Suprapubic skin (tissue), 4 donors: ENCODE results near the gene GALNT17. TPM values are rescaled to one million over a fixed set of nuclear protein-coding genes. Genes with fewer than 3 reads are reported as not detected.

ENCODE experiments used
- DNase-seq, 2 donors: peaks; one replicate each; pipeline ENCODE4 v3.0.0-alpha.2; 2019; ENCODE audit warnings: low spot score in 2 of 2
- H3K27ac ChIP-seq: fragments of 200-600 bp; sonication (generic); one replicate; pipeline ENCODE4 v1.5.1; 2019
- H3K27me3 ChIP-seq: fragments of 200-600 bp; sonication (generic); one replicate; pipeline ENCODE4 v1.5.1; 2019
- H3K36me3 ChIP-seq: fragments of 200-600 bp; sonication (generic); one replicate; pipeline ENCODE4 v1.5.1; 2019
- H3K4me1 ChIP-seq: fragments of 200-600 bp; sonication (generic); one replicate; pipeline ENCODE4 v1.5.1; 2019
- H3K4me3 ChIP-seq: fragments of 200-600 bp; sonication (generic); one replicate; pipeline ENCODE4 v1.5.1; 2019; ENCODE audit warnings: mild to moderate bottlenecking
- H3K9me3 ChIP-seq: fragments of 200-600 bp; sonication (generic); one replicate; pipeline ENCODE4 v1.5.1; 2019
- EP300 ChIP-seq: sonication (generic); formaldehyde crosslinking; IDR thresholded peaks from one replicate; pipeline ENCODE4 v1.6.1; 2017; ENCODE audit warnings: antibody characterized with exemption
- POLR2A ChIP-seq, 2 donors: fragments of 450-650 bp; IDR thresholded peaks; one replicate each; pipeline ENCODE4 v1.6.1; 2017; ENCODE audit warnings: antibody characterized with exemption in 2 of 2, mild to moderate bottlenecking in 2 of 2, moderate library complexity in 2 of 2
- POLR2AphosphoS5 ChIP-seq, 3 donors: sonication (generic); formaldehyde crosslinking; IDR thresholded peaks; one replicate each; pipeline ENCODE4 v1.6.1; 2017; ENCODE audit warnings: antibody characterized with exemption in 3 of 3
- WGBS: methylation state at CpG from one replicate; pipeline ENCODE4 v1.1.5; 2018; 5-methylcytosine and 5-hydroxymethylcytosine counted together
- total RNA-seq, 4 donors: library from RNA; depleted of rRNA; stranded (reverse); fragments of >200 nt; gene quantifications; one replicate each; pipeline ENCODE4 v1.1.0, GENCODE V29; 2016
- TF ChIP-seq, protein P1 (sequence below), 2 donors: fragments of 200-600 bp in 1 of 2; fragments of 450-650 bp in 1 of 2; sonication (generic) in 1 of 2; IDR thresholded peaks; one replicate each; pipeline ENCODE4 v1.5.1; 2016 to 2019; ENCODE audit warnings: antibody characterized with exemption in 2 of 2, mild to moderate bottlenecking in 1 of 2, moderate library complexity in 1 of 2

The GALNT17 gene
- total RNA-seq, 4 donors from 2014 or later: 2.0 to 4.7 (median 2.7) TPM

DNA sequence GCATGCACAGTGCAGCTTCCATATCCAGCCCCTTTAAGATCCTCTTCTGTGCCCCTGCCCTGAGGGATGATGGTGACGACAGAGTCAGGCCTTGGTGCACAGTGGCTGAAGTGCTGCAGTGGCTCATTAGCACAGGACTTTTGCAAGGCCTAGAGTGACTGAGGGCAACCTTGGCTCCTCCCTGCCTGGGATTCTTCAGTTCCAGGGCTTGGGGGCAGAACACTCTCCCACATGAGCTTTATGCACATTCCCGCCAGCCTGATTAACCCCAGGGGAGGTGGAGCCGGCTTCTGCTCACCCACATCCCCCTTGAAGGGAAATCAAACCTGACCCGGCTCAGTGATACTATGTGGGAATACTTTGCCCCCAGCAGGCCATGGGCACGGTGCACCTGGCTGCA lies 253.4 kb downstream of the GALNT17 start:
- no peaks in the 10 kb centered on the region for H3K36me3 ChIP-seq
- 74% methylated on average over 5 of the region's 5 CpGs for WGBS

DNA sequence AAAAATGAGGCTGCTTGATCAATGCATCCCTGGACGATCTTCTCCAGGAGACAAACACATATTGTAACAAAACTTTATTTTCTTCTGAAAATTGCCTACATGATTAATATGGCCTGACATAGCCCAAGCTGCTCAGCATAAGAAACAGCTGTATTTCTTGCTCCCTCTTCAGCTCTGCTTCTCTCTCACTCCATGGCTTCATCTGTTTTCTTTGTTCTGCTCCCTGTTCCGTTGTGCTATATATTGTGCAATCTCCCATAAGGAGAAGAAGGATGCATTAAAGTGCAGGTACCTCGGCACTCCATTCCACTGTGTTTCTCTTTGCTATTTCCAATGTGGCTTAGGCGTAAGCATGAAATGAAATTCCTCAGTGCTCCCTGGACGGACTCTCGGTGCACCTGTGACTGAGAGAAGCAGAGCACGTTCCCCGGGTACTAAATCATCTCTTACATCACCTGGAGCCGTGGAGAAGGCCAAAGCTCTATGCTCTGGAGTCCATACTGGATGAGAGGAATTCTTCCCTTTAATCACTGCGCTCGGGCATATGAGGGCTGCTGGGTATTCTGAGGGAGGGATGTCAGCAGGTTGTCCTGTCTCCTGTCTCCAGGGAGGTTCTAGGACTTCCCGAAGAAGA lies 254.3 kb downstream of the GALNT17 start:
- Histone ChIP-seq H3K36me3 (no peaks in the 10 kb centered on the region), H3K27ac (no peak overlapping the region), H3K9me3 (no peaks in the 10 kb centered on the region), H3K4me3 (no peak overlapping the region), H3K27me3 (no peaks in the 10 kb centered on the region), H3K4me1 (no peaks in the 10 kb centered on the region)
- DNase-seq: peak in 1 of 2 donors; percentile 21
- 48% methylated on average over 12 of the region's 12 CpGs for WGBS
- TF ChIP-seq POLR2AphosphoS5 (IDR thresholded peaks at IDR 0.05) (no peak), POLR2A (IDR thresholded peaks at IDR 0.05) (no peak), EP300 (no peak)
- TF ChIP-seq, protein P1, sequence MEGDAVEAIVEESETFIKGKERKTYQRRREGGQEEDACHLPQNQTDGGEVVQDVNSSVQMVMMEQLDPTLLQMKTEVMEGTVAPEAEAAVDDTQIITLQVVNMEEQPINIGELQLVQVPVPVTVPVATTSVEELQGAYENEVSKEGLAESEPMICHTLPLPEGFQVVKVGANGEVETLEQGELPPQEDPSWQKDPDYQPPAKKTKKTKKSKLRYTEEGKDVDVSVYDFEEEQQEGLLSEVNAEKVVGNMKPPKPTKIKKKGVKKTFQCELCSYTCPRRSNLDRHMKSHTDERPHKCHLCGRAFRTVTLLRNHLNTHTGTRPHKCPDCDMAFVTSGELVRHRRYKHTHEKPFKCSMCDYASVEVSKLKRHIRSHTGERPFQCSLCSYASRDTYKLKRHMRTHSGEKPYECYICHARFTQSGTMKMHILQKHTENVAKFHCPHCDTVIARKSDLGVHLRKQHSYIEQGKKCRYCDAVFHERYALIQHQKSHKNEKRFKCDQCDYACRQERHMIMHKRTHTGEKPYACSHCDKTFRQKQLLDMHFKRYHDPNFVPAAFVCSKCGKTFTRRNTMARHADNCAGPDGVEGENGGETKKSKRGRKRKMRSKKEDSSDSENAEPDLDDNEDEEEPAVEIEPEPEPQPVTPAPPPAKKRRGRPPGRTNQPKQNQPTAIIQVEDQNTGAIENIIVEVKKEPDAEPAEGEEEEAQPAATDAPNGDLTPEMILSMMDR (IDR thresholded peaks at IDR 0.05): no peak

More for the DNA sequence above, 253.4 kb downstream of the GALNT17 start:
- H3K4me3 ChIP-seq: no peak overlapping the region
- TF ChIP-seq, protein P1 (IDR thresholded peaks at IDR 0.05): no peak
- no peak for TF ChIP-seq EP300
- TF ChIP-seq POLR2AphosphoS5 (IDR thresholded peaks at IDR 0.05): no peak
- no peak for TF ChIP-seq POLR2A (IDR thresholded peaks at IDR 0.05)
- H3K27me3 ChIP-seq: no peaks in the 10 kb centered on the region
- H3K27ac ChIP-seq: no peak overlapping the region
- H3K4me1 ChIP-seq: no peaks in the 10 kb centered on the region
- no peaks in the 10 kb centered on the region for H3K9me3 ChIP-seq
- DNase-seq: peak in 1 of 2 donors; percentile 56

DNA sequence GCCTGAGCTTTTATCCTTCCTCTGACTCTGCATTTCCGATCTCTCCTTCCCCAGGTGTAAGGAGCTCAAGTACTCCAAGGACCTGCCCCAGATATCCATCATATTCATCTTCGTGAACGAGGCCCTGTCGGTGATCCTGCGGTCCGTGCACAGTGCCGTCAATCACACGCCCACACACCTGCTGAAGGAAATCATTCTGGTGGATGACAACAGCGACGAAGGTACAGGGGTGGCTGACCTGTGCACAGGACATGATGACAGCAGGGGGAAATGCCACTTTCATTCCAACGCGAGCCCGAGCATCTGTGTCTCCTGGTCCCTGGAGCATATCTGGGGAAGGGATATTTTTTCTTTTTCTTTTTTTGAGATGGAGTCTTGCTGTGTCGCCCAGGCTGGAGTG lies 256.2 kb downstream of the GALNT17 start:
- no peaks in the 10 kb centered on the region for H3K9me3 ChIP-seq
- DNase-seq: peak in 1 of 2 donors; percentile 50
- no peaks in the 10 kb centered on the region for H3K4me1 ChIP-seq
- H3K27ac ChIP-seq: no peak overlapping the region
- TF ChIP-seq POLR2A (IDR thresholded peaks at IDR 0.05) (no peak), POLR2AphosphoS5 (IDR thresholded peaks at IDR 0.05) (no peak), EP300 (no peak)
- TF ChIP-seq, protein P1 (IDR thresholded peaks at IDR 0.05): no peak
- H3K4me3 ChIP-seq: no peak overlapping the region
- H3K27me3 ChIP-seq: no peaks in the 10 kb centered on the region
- H3K36me3 ChIP-seq: no peaks in the 10 kb centered on the region
- 83% methylated on average over 14 of the region's 14 CpGs for WGBS

DNA sequence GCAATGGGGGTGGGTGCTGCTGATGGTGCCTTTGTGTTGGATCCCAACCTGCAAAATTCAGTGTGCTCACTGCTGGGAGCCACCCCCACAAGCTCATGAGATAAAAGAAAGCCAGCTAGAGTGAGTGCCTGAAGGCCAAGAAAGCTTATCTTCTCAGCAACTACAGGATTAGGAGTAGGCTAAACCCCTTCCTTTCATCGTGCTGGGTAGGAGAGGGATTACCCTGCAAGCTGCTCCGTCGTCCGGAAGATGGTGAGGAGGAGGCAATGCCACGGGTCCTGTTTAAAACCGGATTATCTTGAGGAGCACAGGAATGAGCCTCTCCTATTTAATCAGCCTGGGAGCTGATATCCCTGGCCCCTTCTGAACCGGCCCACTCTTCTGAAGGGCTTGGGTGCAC lies 258.0 kb downstream of the GALNT17 start:
- TF ChIP-seq POLR2AphosphoS5 (IDR thresholded peaks at IDR 0.05): no peak
- no peak for TF ChIP-seq POLR2A (IDR thresholded peaks at IDR 0.05)
- TF ChIP-seq EP300: no peak
- Histone ChIP-seq H3K4me3 (no peak overlapping the region), H3K36me3 (no peaks in the 10 kb centered on the region), H3K4me1 (no peaks in the 10 kb centered on the region), H3K27ac (no peak overlapping the region), H3K27me3 (no peaks in the 10 kb centered on the region), H3K9me3 (no peaks in the 10 kb centered on the region)
- DNase-seq: peak in 1 of 2 donors; percentile 29
- WGBS: 89% methylated on average over 7 of the region's 7 CpGs

DNA sequence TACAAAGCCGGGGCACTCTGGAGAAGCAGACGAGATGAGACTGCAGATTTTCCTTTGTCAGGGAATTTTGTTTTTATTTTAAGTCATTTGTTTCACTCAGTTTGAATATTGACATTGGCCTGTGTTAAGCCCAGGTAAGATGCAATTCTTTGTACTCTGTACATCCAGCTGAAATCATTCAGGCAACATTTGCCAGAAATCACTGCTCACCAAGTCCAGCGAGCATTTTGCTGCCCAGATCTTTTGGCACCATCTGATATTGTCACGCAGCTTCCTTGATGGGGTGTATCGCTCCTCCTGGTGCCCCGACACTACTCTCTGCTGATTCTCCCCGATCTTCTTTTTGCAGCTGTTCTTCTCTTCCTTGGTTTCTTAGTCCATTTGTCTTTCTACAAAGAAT lies 261.7 kb downstream of the GALNT17 start:
- Histone ChIP-seq H3K4me3 (no peak overlapping the region), H3K27ac (no peak overlapping the region), H3K27me3 (no peaks in the 10 kb centered on the region), H3K36me3 (no peaks in the 10 kb centered on the region), H3K9me3 (no peaks in the 10 kb centered on the region), H3K4me1 (no peaks in the 10 kb centered on the region)
- DNase-seq: no peak
- no peak for TF ChIP-seq EP300
- TF ChIP-seq, protein P1 (IDR thresholded peaks at IDR 0.05): no peak
- no peak for TF ChIP-seq POLR2AphosphoS5 (IDR thresholded peaks at IDR 0.05)
- no peak for TF ChIP-seq POLR2A (IDR thresholded peaks at IDR 0.05)
- 89% methylated on average over 7 of the region's 7 CpGs for WGBS
